H1 (cell line): Measurements from ENCODE around the gene TRIM46. TPM values are rescaled to one million over a fixed set of nuclear protein-coding genes. Genes with fewer than 3 reads are reported as not detected.
A peak's percentile ranks its signal among the peaks of the same experiment; 100 is the strongest.

Source experiments
- BACH1 ChIP-seq: IDR thresholded peaks from 2 replicates; pipeline ENCODE4 v1.6.1; 2012; ENCODE audit warnings: low read length, improper control_type of control experiment
- CBX8 ChIP-seq: fragments of 300-800, 300-1000 bp; sonication (generic); IDR thresholded peaks from 2 replicates; pipeline ENCODE4 v1.7.1; 2016; ENCODE audit warnings: low read depth, low read length, borderline replicate concordance
- CTBP2 ChIP-seq: IDR thresholded peaks from 2 replicates; pipeline ENCODE4 v1.7.0; 2011; ENCODE audit warnings: borderline replicate concordance, mild to moderate bottlenecking, moderate library complexity, mixed read lengths, low read length; ENCODE audit not compliant: insufficient read depth, insufficient read length
- CTCF ChIP-seq, 3 experiments: IDR thresholded peaks; 1 replicate in 2 of 3; 2 replicates in 1 of 3; pipeline versions ENCODE4 v1.5.1 to v1.6.1; 2011; ENCODE audit warnings: low read length in 3 of 3, mild to moderate bottlenecking in 3 of 3, inconsistent platforms in 2 of 3, low read depth in 1 of 3, moderate library complexity in 1 of 3; ENCODE audit not compliant: insufficient read depth in 1 of 3; ENCODE audit errors: control extremely low read depth in 1 of 3
- EGR1 ChIP-seq: IDR thresholded peaks from 2 replicates; pipeline ENCODE4 v1.6.1; 2011; ENCODE audit warnings: low read depth, low read length, borderline replicate concordance
- GABPA ChIP-seq: IDR thresholded peaks from 2 replicates; pipeline ENCODE4 v1.6.1; 2011; ENCODE audit warnings: mild to moderate bottlenecking, low read length, moderate library complexity, borderline replicate concordance; ENCODE audit not compliant: insufficient read depth
- GTF2F1 ChIP-seq: IDR thresholded peaks from 2 replicates; pipeline ENCODE4 v1.6.1; 2012; ENCODE audit warnings: low read depth, low read length, improper control_type of control experiment, borderline replicate concordance
- HDAC6 ChIP-seq: IDR thresholded peaks from one replicate; pipeline ENCODE4 v1.7.1; 2012; ENCODE audit warnings: low read depth, mild to moderate bottlenecking, inconsistent platforms, low read length, moderate library complexity
- JUN ChIP-seq: IDR thresholded peaks from 2 replicates; pipeline ENCODE4 v1.6.1; 2011; ENCODE audit warnings: low read depth, mild to moderate bottlenecking, improper control_type of control experiment, low read length
- JUND ChIP-seq: IDR thresholded peaks from 2 replicates; pipeline ENCODE4 v1.6.1; 2011; ENCODE audit warnings: mild to moderate bottlenecking, improper control_type of control experiment, low read length
- KDM5A ChIP-seq: fragments of 200-600 bp; IDR thresholded peaks from 2 replicates; pipeline ENCODE4 v1.7.1; 2012; ENCODE audit warnings: mild to moderate bottlenecking, low read length, inconsistent platforms, mixed read lengths
- MAFK ChIP-seq: IDR thresholded peaks from 2 replicates; pipeline ENCODE4 v1.6.1; 2012; ENCODE audit warnings: low read depth, mild to moderate bottlenecking, improper control_type of control experiment, low read length
- NRF1 ChIP-seq: IDR thresholded peaks from 2 replicates; pipeline ENCODE4 v1.6.1; 2011; ENCODE audit warnings: mild to moderate bottlenecking, low read depth, low read length, improper control_type of control experiment
- PHF8 ChIP-seq: fragments of 200-600 bp; sonication (generic); conservative IDR thresholded peaks from 2 replicates; pipeline ENCODE4 v1.7.1; 2012; ENCODE audit warnings: low read depth, mild to moderate bottlenecking, inconsistent platforms, low read length, moderate library complexity
- SAP30 ChIP-seq: fragments of 300-600 bp; sonication (generic); IDR thresholded peaks from 2 replicates; pipeline ENCODE4 v1.7.1; 2012; ENCODE audit warnings: low read length, moderate library complexity, mild to moderate bottlenecking, inconsistent platforms; ENCODE audit not compliant: insufficient read depth, insufficient replicate concordance
- SIRT6 ChIP-seq: IDR thresholded peaks from one replicate; pipeline ENCODE4 v1.7.1; 2012; ENCODE audit warnings: low read length, inconsistent platforms
- SIX5 ChIP-seq: IDR thresholded peaks from 2 replicates; pipeline ENCODE4 v1.6.1; 2011; ENCODE audit warnings: mild to moderate bottlenecking, low read depth, low read length
- TAF1 ChIP-seq: IDR thresholded peaks from 2 replicates; pipeline ENCODE4 v1.6.1; 2011; ENCODE audit warnings: mild to moderate bottlenecking, low read depth, low read length
- TBP ChIP-seq: IDR thresholded peaks from 2 replicates; pipeline ENCODE4 v1.6.1; 2011; ENCODE audit warnings: low read depth, low read length, improper control_type of control experiment
- TCF12 ChIP-seq: IDR thresholded peaks from 2 replicates; pipeline ENCODE4 v1.6.1; 2011; ENCODE audit warnings: low read depth, mild to moderate bottlenecking, low read length
- polyA plus RNA-seq, 7 experiments: library from polyadenylated mRNA; depleted of rRNA in 3 of 7; stranded (reverse) in 5 of 7; unstranded in 2 of 7; fragments of >200 nt in 5 of 7; fragments of 200-250 nt in 2 of 7; gene quantifications; 1 replicate in 5 of 7; 2 replicates in 1 of 7; 4 replicates in 1 of 7; pipeline versions ENCODE4 v1.2.1 to v1.2.3, GENCODE V29; 2011 to 2013; ENCODE audit warnings: missing spikeins in 2 of 7, mixed read lengths in 2 of 7
- total RNA-seq: library from RNA; stranded (reverse); fragmentation: NEBNext Ultra II Directional; extraction: Animal tissue kit (Norgen Biotek cat#: 25700); gene quantifications from 2 replicates; pipeline ENCODE4 v1.2.1, GENCODE V29; 2021

The TRIM46 gene
- total and polyA plus RNA-seq, 2 of the 8 experiments (the other 6 are each of a cell fraction or from before 2014, with no cell fraction given), result 15.5 to 21.6 TPM

- TF ChIP-seq GABPA, result no peak
- TF ChIP-seq CBX8, result no peak
- TF ChIP-seq TAF1, result 0 out of 2 replicates have a peak, but pooled peaks have one; percentile 9
- TF ChIP-seq SIRT6, result no peak
- no peak for TF ChIP-seq JUND
- TF ChIP-seq NRF1, result no peak
- TF ChIP-seq BACH1, result no peak
- TF ChIP-seq CTBP2, result no peak
- TF ChIP-seq KDM5A, result no peak
- no peak for TF ChIP-seq HDAC6
- TF ChIP-seq PHF8, result no peak
- no peak for TF ChIP-seq SIX5
- 0 out of 2 replicates have a peak, but pooled peaks have one; percentile 60 for TF ChIP-seq TCF12
- TF ChIP-seq TBP, result no peak
- no peak for TF ChIP-seq GTF2F1
- TF ChIP-seq MAFK, result no peak
- 0 out of 2 replicates have a peak, but pooled peaks have one; percentile 27 for TF ChIP-seq EGR1
- no peak for TF ChIP-seq CTCF (IDR thresholded peaks at IDR 0.05; ENCODE audit: control extremely low read depth in 1 of 3, insufficient read depth in 1 of 3, low read depth in 1 of 3, low read length in 3 of 3)
- TF ChIP-seq JUN, result no peak
- TF ChIP-seq SAP30, result no peak
- TF ChIP-seq, all 59 proteins: peak for 5
Observed at GRCh38 chr1:155192346-155193274, 19.0 kb downstream of the TRIM46 start (continued).
